Upper lobe of right lung (tissue), 1 donor: ENCODE data around the gene PSMB10. TPM values are rescaled to one million over a fixed set of nuclear protein-coding genes. Genes with fewer than 3 reads are reported as not detected.
A peak's percentile ranks its signal among the peaks of the same experiment; 100 is the strongest.

Experiments
- ATAC-seq: fragments of 200-7000 bp; cut with Tn5 transposase; one replicate; pipeline ENCODE4 v1.9.1; 2020; ENCODE audit warnings: mild to moderate bottlenecking, moderate library complexity
- DNase-seq: peaks from one replicate; pipeline ENCODE4 v3.0.0-alpha.2; 2020
- H3K27ac ChIP-seq: fragments of 200-600 bp; one replicate; pipeline ENCODE4 v1.8.0; 2022
- H3K27me3 ChIP-seq: fragments of 200-600 bp; one replicate; pipeline ENCODE4 v1.8.0; 2022; ENCODE audit warnings: mild to moderate bottlenecking
- H3K36me3 ChIP-seq: fragments of 200-600 bp; one replicate; pipeline ENCODE4 v1.8.0; 2022
- H3K4me1 ChIP-seq: fragments of 200-600 bp; one replicate; pipeline ENCODE4 v1.8.0; 2022
- H3K4me3 ChIP-seq: fragments of 200-600 bp; one replicate; pipeline ENCODE4 v1.8.0; 2022; ENCODE audit warnings: mild to moderate bottlenecking
- H3K9me3 ChIP-seq: fragments of 200-600 bp; one replicate; pipeline ENCODE4 v1.8.0; 2022
- intact Hi-C: fragments of 100-400 bp; cut with DNase I; formaldehyde crosslinking; loops from one replicate; pipeline ENCODE4 v1.11.0; 2022
- long read RNA-seq: library from polyadenylated mRNA; unstranded; transcript quantifications from one replicate; pipeline ENCODE4 v2.0.0, GENCODE V29; 2021
- total RNA-seq: library from RNA; stranded (reverse); fragmentation: NEBNext Ultra II Directional; extraction: Animal tissue kit (Norgen Biotek cat#: 25700); gene quantifications from one replicate; pipeline ENCODE4 v1.2.1, GENCODE V29; 2021
- TF ChIP-seq, protein P1 (sequence below): fragments of 200-600 bp; IDR thresholded peaks from one replicate; pipeline ENCODE4 v1.8.0; 2022; ENCODE audit warnings: antibody characterized with exemption
- donor health status: DM: no; HTN: yes; CAD: no; lungs with severe emphysema.

Gene PSMB10
- total RNA-seq = 71.6 TPM
- long read RNA-seq, transcript PSMB10-201 (8 exons, 1,218 nt) = major isoform, 36 of 45 reads
- long read RNA-seq, partial matches to known transcripts = 4 of 45 reads
- long read RNA-seq, other reads (novel, unspliced or antisense) = 3 of 45 reads

- H3K9me3 ChIP-seq = no peaks in the 10 kb centered on the region
- peak within 1 kb of the TSS; percentile 89 for H3K27ac ChIP-seq
- H3K4me3 ChIP-seq = peak within 1 kb of the TSS; percentile 88
- intact Hi-C loops = no loop called here
- TF ChIP-seq, protein P1, sequence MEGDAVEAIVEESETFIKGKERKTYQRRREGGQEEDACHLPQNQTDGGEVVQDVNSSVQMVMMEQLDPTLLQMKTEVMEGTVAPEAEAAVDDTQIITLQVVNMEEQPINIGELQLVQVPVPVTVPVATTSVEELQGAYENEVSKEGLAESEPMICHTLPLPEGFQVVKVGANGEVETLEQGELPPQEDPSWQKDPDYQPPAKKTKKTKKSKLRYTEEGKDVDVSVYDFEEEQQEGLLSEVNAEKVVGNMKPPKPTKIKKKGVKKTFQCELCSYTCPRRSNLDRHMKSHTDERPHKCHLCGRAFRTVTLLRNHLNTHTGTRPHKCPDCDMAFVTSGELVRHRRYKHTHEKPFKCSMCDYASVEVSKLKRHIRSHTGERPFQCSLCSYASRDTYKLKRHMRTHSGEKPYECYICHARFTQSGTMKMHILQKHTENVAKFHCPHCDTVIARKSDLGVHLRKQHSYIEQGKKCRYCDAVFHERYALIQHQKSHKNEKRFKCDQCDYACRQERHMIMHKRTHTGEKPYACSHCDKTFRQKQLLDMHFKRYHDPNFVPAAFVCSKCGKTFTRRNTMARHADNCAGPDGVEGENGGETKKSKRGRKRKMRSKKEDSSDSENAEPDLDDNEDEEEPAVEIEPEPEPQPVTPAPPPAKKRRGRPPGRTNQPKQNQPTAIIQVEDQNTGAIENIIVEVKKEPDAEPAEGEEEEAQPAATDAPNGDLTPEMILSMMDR = no peak
- peaks cover 17% of the 10 kb centered on the region for H3K4me1 ChIP-seq
- peaks cover 27% of the 10 kb centered on the region for H3K36me3 ChIP-seq
- DNase-seq (peak; percentile 78), ATAC-seq (peak; percentile 2)
- no peaks in the 10 kb centered on the region for H3K27me3 ChIP-seq
Observed at GRCh38 chr16:67936124-67936879, at the start of gene PSMB10. PSMB10 (minus strand) TSS chr16:67936850; CDS start chr16:67936749, 101 bp downstream.

DNA sequence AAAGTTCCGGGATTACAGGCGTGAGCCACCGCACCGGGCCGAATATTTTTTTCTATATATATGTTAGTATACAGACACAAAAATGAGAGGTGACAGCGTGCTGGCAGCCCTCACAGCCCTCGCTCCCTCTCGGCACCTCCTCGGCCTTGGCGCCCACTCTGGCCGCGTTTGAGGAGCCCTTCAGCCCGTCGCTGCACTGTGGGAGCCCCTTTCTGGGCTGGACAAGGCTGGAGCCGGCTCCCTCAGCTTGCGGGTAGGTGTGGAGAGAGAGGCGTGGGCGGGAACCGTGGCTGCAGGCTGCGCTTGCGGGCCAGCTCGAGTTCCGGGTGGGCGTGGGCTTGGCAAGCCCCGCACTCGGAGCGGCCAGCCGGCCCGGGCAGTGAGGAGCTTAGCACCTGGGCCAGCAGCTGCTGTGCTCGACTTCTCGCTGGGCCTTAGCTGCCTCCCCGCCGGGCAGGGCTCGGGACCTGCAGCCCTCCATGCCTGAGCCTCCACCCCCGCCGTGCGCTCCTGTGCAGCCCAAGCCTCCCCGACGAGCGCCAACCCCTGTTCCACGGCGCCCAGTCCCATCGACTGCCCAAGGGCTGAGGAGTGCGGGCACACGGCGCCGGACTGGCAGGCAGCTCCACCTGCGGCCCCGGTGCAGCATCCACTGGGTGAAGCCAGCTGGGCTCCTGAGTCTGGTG is 45.5 kb upstream of the PSMB10 start:
- H3K9me3 ChIP-seq = no peaks in the 10 kb centered on the region
- ATAC-seq (no peak), DNase-seq (no peak)
- no peaks in the 10 kb centered on the region for H3K27me3 ChIP-seq
- TF ChIP-seq, protein P1 = no peak
- H3K4me3 ChIP-seq = no peak overlapping the region
- peaks cover 16% of the 10 kb centered on the region for H3K4me1 ChIP-seq
- H3K27ac ChIP-seq = no peak overlapping the region
- H3K36me3 ChIP-seq = no peaks in the 10 kb centered on the region
- intact Hi-C loops = no loop called here

GRCh38 chr16:67979955-67980678 is 43.5 kb upstream of the PSMB10 start, which contains the start of gene DPEP3:
DPEP3 (minus strand) TSS chr16:67980499; CDS start chr16:67980380, 119 bp downstream.
- H3K27ac ChIP-seq = no peak within 1 kb of the TSS
- TF ChIP-seq, protein P1 = peak; percentile 21
- ATAC-seq = no peak
- H3K27me3 ChIP-seq = no peaks in the 10 kb centered on the region
- H3K4me1 ChIP-seq = peaks cover 13% of the 10 kb centered on the region
- H3K9me3 ChIP-seq = no peaks in the 10 kb centered on the region
- no peaks in the 10 kb centered on the region for H3K36me3 ChIP-seq
- DNase-seq = no peak
- H3K4me3 ChIP-seq = no peak within 1 kb of the TSS
- intact Hi-C loops = no loop called here

DNA sequence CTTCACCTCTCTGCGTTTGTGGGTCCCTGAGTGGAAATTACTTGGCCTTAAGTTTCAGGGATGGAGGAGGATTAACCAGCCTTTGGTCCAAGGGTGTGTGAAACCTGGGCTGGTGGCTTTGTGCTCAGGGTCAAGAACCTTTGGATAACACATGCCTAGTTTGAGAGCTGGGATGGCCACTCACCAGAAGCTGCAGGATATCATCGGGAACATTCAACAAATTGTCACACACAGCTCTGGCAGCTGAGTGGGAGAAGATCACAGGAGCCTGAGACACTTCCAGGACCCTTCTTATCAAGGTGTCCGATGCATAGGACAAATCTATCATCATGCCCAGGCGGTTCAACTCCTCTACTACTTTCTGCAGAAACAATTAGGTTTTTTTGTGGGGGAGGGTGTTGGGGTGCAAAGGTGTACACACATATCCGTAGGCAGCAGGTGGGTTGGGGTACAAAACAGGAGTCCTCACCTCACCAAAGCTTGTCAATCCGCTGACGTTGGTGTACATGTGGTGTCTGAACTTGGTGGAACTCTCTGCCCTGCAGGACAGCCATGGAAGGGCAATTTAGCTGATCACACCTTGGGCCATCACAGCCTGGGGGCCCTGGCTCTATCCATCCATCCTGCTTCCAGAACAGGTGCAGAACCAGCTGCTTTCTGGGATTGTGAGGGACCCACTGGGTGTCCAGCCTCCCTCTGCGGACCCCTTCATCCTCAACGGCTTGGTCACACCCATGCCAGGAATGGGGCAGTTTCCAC is 41.0 kb upstream of the PSMB10 start:
- H3K4me1 ChIP-seq = no peaks in the 10 kb centered on the region
- no peak for DNase-seq
- H3K27me3 ChIP-seq = no peaks in the 10 kb centered on the region
- TF ChIP-seq, protein P1 = no peak
- intact Hi-C loops = no loop called here
- H3K9me3 ChIP-seq = no peaks in the 10 kb centered on the region
- no peak overlapping the region for H3K27ac ChIP-seq
- H3K4me3 ChIP-seq = no peak overlapping the region
- H3K36me3 ChIP-seq = no peaks in the 10 kb centered on the region
- no peak for ATAC-seq

GRCh38 chr16:67977005-67977404 is 40.4 kb upstream of the PSMB10 start:
- TF ChIP-seq, protein P1 = no peak
- DNase-seq (no peak), ATAC-seq (no peak)
- no peaks in the 10 kb centered on the region for H3K9me3 ChIP-seq
- H3K27ac ChIP-seq = no peak overlapping the region
- no peaks in the 10 kb centered on the region for H3K36me3 ChIP-seq
- H3K4me3 ChIP-seq = no peak overlapping the region
- H3K27me3 ChIP-seq = no peaks in the 10 kb centered on the region
- intact Hi-C loops = no loop called here
- no peaks in the 10 kb centered on the region for H3K4me1 ChIP-seq
